ENCODE measurements around the gene NSMCE3.
"Not testable (repeated sequence)": the region's sequence is repeated elsewhere in the genome, so short reads cannot be mapped to it uniquely, and the experiment has no call there.

NSMCE3 gene

GRCh38 chr15:29270169-29270955 lies 740 bp upstream of the NSMCE3 start:
- DNase-seq (ENCODE audit: low spot score), result no peak

GRCh38 chr15:29268706-29269484 lies 727 bp downstream of the NSMCE3 start:
- peak; percentile 38 for DNase-seq (ENCODE audit: low spot score)

- no peak for DNase-seq (ENCODE audit: low spot score)
Observed at GRCh38 chr15:29266052-29266582, 3.5 kb downstream of the NSMCE3 start.

- DNase-seq (ENCODE audit: low spot score), result no peak
Observed at GRCh38 chr15:29263289-29263688, 6.3 kb downstream of the NSMCE3 start.

- DNase-seq (ENCODE audit: low spot score), result no peak
Observed at GRCh38 chr15:29262738-29263137, 6.9 kb downstream of the NSMCE3 start.

GRCh38 chr15:29260896-29261295 lies 8.7 kb downstream of the NSMCE3 start:
- no peak for DNase-seq (ENCODE audit: low spot score)

- no peak for DNase-seq (ENCODE audit: low spot score)
Observed at GRCh38 chr15:29259233-29259632, 10.4 kb downstream of the NSMCE3 start.

- no peak for DNase-seq (ENCODE audit: low spot score)
Observed at GRCh38 chr15:29252234-29252633, 17.4 kb downstream of the NSMCE3 start.

- no peak for DNase-seq (ENCODE audit: low spot score)
Observed at GRCh38 chr15:29244544-29244943, 25.1 kb downstream of the NSMCE3 start.

GRCh38 chr15:29244123-29244522 lies 25.5 kb downstream of the NSMCE3 start:
- DNase-seq (ENCODE audit: low spot score), result no peak

GRCh38 chr15:29242456-29243242 lies 27.0 kb downstream of the NSMCE3 start:
- DNase-seq (ENCODE audit: low spot score), result no peak

GRCh38 chr15:29241207-29241606 lies 28.4 kb downstream of the NSMCE3 start:
- DNase-seq (ENCODE audit: low spot score), result no peak

- DNase-seq (ENCODE audit: low spot score), result no peak
Observed at GRCh38 chr15:29239395-29239794, 30.2 kb downstream of the NSMCE3 start.

GRCh38 chr15:29233566-29233965 lies 36.1 kb downstream of the NSMCE3 start:
- no peak for DNase-seq (ENCODE audit: low spot score)

- no peak for DNase-seq (ENCODE audit: low spot score)
Observed at GRCh38 chr15:29226436-29227208, 43.0 kb downstream of the NSMCE3 start.

- DNase-seq (ENCODE audit: low spot score), result no peak
Observed at GRCh38 chr15:29225534-29226234, 43.9 kb downstream of the NSMCE3 start.

GRCh38 chr15:29224987-29225363 lies 44.6 kb downstream of the NSMCE3 start:
- DNase-seq (ENCODE audit: low spot score), result not testable (repeated sequence)

- not testable (repeated sequence) for DNase-seq (ENCODE audit: low spot score)
Observed at GRCh38 chr15:29224235-29224986, 45.2 kb downstream of the NSMCE3 start.

- DNase-seq (ENCODE audit: low spot score), result no peak
Observed at GRCh38 chr15:29223640-29224039, 46.0 kb downstream of the NSMCE3 start.

Measured in LoVo (cell line).